OCI-M2 (cell line): ENCODE data around the gene CCDC81.

ENCODE experiments used
- DNase-seq: peaks from one replicate; lab custom pipeline; 2025; ENCODE audit not compliant: unreplicated experiment; lab: John Stamatoyannopoulos, UW

Gene CCDC81

DNA sequence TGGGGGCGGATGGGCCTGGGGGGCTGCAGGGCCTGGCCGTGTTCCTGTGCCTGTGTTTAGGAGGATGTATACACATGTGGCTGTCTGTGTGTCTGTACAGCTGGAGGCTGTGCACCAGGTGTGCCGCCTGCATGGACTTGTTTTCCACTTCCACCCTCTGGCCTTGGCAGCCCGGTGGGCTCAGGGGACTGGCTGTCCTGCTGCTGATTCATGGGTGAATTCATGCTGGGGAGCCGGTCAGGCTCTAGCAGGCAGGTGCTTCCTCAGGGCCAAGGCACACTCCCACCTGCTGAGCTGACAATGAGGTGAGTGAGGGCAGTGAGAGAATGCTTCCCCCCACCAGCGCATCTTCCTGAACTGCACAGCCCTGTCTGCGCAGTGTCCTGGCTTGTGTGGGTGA is 88.4 kb downstream of the CCDC81 start:
- no peak for DNase-seq

DNA sequence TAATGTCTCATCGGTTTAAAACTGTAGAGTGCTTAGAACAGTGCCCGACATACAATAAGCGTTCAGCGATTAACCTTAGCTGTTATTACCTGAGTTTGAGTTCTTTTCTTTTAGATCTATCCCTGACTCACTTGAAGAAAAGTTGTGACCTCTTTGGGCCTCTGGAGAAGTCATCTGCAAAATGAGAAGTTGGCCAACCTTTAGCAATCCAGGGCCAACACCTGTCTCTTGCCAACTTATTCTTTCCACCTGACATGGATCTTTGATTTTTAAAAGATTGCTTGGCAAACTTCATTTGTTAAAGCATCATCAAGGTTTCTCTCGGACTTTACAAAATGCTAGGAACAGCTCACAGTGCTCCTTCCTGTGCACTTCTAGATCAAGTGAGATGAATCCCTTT is 89.3 kb downstream of the CCDC81 start:
- no peak for DNase-seq

DNA sequence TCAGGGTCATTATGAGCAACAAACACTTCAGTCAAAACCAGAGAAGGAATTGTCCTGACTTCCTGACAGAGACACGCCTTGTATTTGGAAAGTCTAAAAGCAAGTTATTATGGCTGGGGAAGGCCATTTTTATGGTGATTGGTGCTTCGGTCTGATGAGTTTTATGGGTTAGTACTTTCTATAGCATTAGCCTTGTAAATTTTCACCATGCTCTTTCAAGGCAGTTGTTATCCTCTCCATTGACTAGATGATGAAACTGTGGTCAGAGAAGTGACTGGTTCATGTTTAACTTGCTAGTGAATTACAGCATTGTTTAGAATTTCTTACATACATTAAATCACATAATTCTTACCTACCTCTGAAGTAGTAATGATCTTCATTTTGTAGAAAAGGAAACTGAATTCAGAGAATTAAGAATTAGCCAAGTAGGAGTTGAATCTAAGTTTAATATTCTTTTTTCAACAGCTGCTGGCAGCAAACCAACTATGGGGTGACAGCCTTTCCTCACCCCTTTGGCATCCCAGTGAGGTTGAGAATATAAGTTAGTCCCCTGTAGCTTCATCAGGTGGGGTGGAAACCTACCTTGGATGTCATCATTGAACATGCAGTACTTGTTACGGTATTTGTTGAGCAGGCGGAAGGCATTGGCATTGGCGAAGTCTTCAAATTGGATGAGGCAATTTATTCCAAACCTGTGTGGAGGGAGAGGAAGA is 90.0 kb downstream of the CCDC81 start:
- no peak for DNase-seq

DNA sequence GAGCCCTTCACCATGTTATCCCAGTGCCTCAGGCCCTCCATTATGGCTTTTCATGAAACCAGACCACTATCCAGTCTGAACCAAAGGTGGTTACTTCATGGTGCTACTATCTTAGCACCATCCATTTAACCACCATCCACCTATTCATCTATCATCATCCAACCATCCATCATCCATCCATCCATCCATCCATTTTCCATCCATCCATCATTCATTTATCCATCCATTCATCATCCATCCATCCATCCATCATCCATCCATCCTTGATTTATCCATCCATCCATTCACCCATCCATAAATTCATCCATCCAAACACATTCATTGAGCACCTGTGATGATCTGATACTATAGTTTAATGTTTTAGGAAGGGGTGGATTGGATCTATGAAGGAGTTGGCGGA is 93.5 kb downstream of the CCDC81 start:
- no peak for DNase-seq

DNA sequence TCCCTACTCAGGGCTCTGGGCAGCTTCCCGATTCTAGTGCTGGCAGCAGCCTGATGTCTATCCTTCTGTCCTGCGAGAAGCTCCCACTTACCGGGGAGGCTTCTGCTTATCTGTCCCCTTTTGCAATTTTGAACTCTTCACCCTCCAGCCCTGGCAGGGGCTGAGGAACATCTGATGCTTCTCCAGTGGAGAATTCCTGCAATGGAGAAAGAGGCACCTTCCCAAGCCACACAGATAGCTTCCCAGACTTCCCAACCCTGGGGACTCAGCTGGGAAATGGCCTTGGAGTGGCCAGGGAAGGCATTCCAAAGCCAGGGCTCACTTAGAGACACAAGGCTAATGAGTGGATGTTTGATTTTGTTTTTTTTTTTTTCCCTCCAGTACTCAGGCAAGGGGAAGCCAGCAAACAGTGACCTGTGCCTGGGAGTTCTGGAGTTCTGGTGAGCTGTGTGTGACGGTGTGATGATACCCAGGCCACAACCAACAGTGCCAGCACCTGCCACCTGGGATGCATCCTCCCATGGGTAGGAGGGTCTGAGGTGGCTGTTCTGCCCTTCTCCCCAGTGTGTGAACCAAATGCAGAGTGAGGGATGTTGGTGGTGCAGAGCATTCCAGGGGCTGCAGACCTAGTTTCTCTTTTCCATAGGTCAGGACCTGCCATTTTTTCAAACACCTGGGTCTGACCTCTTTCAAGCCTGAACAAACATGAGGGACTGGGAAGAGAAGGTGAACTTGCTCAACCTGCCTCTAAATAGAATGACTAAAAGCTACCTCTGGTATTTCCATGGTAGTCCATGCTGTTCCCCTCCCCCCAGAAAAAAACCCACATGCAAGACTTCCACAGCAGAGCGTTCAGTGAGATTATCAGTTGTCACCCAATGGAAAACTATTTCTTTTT is 95.1 kb downstream of the CCDC81 start:
- no peak for DNase-seq
